H1 (cell line): ENCODE measurements around the gene GPR179. TPM values are rescaled to one million over a fixed set of nuclear protein-coding genes. Genes with fewer than 3 reads are reported as not detected.

Experiments
- SIN3A ChIP-seq, 2 experiments: IDR thresholded peaks in 1 of 2; conservative IDR thresholded peaks in 1 of 2; 2 replicates each; pipeline ENCODE4 v1.6.1; 2011 to 2012; ENCODE audit warnings: low read length in 2 of 2, improper control_type of control experiment in 1 of 2, low read depth in 1 of 2, mild to moderate bottlenecking in 1 of 2
- polyA plus RNA-seq, 7 experiments: library from polyadenylated mRNA; depleted of rRNA in 3 of 7; stranded (reverse) in 5 of 7; unstranded in 2 of 7; fragments of >200 nt in 5 of 7; fragments of 200-250 nt in 2 of 7; gene quantifications; 1 replicate in 5 of 7; 2 replicates in 1 of 7; 4 replicates in 1 of 7; pipeline versions ENCODE4 v1.2.1 to v1.2.3, GENCODE V29; 2011 to 2013; ENCODE audit warnings: missing spikeins in 2 of 7, mixed read lengths in 2 of 7
- total RNA-seq: library from RNA; stranded (reverse); fragmentation: NEBNext Ultra II Directional; extraction: Animal tissue kit (Norgen Biotek cat#: 25700); gene quantifications from 2 replicates; pipeline ENCODE4 v1.2.1, GENCODE V29; 2021
- TF ChIP-seq, protein P1 (sequence below): IDR thresholded peaks from 2 replicates; pipeline ENCODE4 v1.6.1; 2012; ENCODE audit warnings: low read length, inconsistent platforms
- TF ChIP-seq, protein P2 (sequence below): IDR thresholded peaks from 2 replicates; pipeline ENCODE4 v1.6.1; 2012; ENCODE audit warnings: inconsistent platforms

Gene GPR179
- total and polyA plus RNA-seq, 2 of the 8 experiments (the other 6 are each of a cell fraction or from before 2014, with no cell fraction given) = 0.02 to 0.07 TPM

DNA sequence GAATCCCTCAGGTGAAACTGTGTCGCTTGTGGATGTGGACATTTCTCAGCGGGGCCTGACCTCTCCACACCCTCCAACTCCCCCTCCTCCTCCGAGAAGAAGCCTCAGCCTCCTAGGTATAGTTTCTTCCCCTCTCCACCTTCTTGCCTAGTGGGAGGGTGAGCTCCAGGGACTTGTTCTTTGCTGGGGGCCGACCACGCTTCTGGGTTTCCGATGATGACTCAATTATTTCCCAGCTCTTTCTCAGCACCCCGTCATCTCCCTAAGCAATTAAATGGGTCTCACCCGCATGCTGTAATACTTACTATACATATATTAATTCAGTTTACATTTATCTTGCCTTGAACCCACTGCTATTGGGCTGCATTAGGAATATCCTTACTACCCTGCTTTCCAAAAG lies 21.0 kb upstream of the GPR179 start (continued):
- no peak for TF ChIP-seq SIN3A (conservative IDR thresholded peaks at IDR 0.05 in 1 of 2, IDR thresholded peaks at IDR 0.05 in 1 of 2; ENCODE audit: low read depth in 1 of 2, low read length in 2 of 2)
- TF ChIP-seq, protein P1, sequence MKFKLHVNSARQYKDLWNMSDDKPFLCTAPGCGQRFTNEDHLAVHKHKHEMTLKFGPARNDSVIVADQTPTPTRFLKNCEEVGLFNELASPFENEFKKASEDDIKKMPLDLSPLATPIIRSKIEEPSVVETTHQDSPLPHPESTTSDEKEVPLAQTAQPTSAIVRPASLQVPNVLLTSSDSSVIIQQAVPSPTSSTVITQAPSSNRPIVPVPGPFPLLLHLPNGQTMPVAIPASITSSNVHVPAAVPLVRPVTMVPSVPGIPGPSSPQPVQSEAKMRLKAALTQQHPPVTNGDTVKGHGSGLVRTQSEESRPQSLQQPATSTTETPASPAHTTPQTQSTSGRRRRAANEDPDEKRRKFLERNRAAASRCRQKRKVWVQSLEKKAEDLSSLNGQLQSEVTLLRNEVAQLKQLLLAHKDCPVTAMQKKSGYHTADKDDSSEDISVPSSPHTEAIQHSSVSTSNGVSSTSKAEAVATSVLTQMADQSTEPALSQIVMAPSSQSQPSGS = no peak
- TF ChIP-seq, protein P2, sequence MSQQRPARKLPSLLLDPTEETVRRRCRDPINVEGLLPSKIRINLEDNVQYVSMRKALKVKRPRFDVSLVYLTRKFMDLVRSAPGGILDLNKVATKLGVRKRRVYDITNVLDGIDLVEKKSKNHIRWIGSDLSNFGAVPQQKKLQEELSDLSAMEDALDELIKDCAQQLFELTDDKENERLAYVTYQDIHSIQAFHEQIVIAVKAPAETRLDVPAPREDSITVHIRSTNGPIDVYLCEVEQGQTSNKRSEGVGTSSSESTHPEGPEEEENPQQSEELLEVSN = no peak
